ENCODE results near the gene KHDRBS1. TPM values are rescaled to one million over a fixed set of nuclear protein-coding genes. Genes with fewer than 3 reads are reported as not detected.

KHDRBS1 gene
- total RNA-seq, 2 experiments from 2014 or later, result 200 to 203 TPM

Small RNAs within 50 kb of the gene (microRNA-seq; reads per million reads assigned to microRNA genes)
- not detected for gene MIR5585 (ENCODE audit: borderline microRNAs expressed, borderline number of aligned reads, borderline replicate concordance)

Other genes with a start within 250 kb of the KHDRBS1 start
- 1 to 10 TPM; 1.6 to 1.7 TPM for gene ADGRB2, start 249.5 kb upstream of the KHDRBS1 start, total RNA-seq
- under 1 TPM; 0.73 to 0.78 TPM for gene SPOCD1, start 197.8 kb upstream of the KHDRBS1 start, total RNA-seq
- 100 to 1,000 TPM; 275 to 285 TPM for gene PTP4A2, start 75.5 kb upstream of the KHDRBS1 start, total RNA-seq
- 10 to 100 TPM; 18.9 to 19.7 TPM for gene TMEM39B, start 59.1 kb downstream of the KHDRBS1 start, total RNA-seq
- 10 to 100 TPM; 69.8 to 77.6 TPM for gene KPNA6, start 94.2 kb downstream of the KHDRBS1 start, total RNA-seq
- 10 to 100 TPM; 77.4 to 78.2 TPM for gene TXLNA, start 165.8 kb downstream of the KHDRBS1 start, total RNA-seq
- 10 to 100 TPM; 13.4 to 14.8 TPM for gene CCDC28B, start 186.7 kb downstream of the KHDRBS1 start, total RNA-seq
- 1 to 10 TPM; 4.5 to 5.2 TPM for gene IQCC, start 191.8 kb downstream of the KHDRBS1 start, total RNA-seq
- not detected for gene DCDC2B, start 195.2 kb downstream of the KHDRBS1 start, total RNA-seq
- 1 to 10 TPM; 7.8 to 9.9 TPM for gene TMEM234, start 208.5 kb downstream of the KHDRBS1 start, total RNA-seq
- gene EIF3I, start 208.5 kb downstream of the KHDRBS1 start, total RNA-seq, result 100 to 1,000 TPM; 297 to 299 TPM
- under 1 TPM; 0.68 to 0.69 TPM for gene FAM167B, start 233.4 kb downstream of the KHDRBS1 start, total RNA-seq
- 100 to 1,000 TPM; 224 to 246 TPM for gene LCK, start 237.4 kb downstream of the KHDRBS1 start, total RNA-seq